K562 (cell line): ENCODE results near the gene ADM. TPM values are rescaled to one million over a fixed set of nuclear protein-coding genes. Genes with fewer than 3 reads are reported as not detected.

ENCODE experiments used
- DPF2 ChIP-seq: fragments of 450-650 bp; IDR thresholded peaks from 2 replicates; pipeline ENCODE4 v1.6.1; 2016
- GABPA ChIP-seq: fragments of 200-800 bp; sonication (Bioruptor generic); conservative IDR thresholded peaks from 2 replicates; pipeline ENCODE4 v1.6.1; 2016; ENCODE audit warnings: low read depth, missing genetic modification characterization, missing compliant biosample characterization
- POU5F1 ChIP-seq: fragments of 150-350 bp; IDR thresholded peaks from 2 replicates; pipeline ENCODE4 v1.6.1; 2014; ENCODE audit warnings: borderline replicate concordance, low read length, low read depth, mild to moderate bottlenecking; ENCODE audit not compliant: partially characterized antibody
- TBP ChIP-seq: optimal IDR thresholded peaks from 2 replicates; pipeline ENCODE3; 2011; ENCODE audit warnings: low read depth, low read length, improper control_type of control experiment
- ZC3H11A ChIP-seq: IDR thresholded peaks from 2 replicates; pipeline ENCODE4 v1.6.1; 2012; ENCODE audit warnings: low read depth, low read length, improper control_type of control experiment
- polyA plus RNA-seq, 8 experiments: library from polyadenylated mRNA; depleted of rRNA in 4 of 8; stranded (reverse) in 5 of 8; unstranded in 3 of 8; fragments of >200 nt; fragmentation: Nextera tagmentation in 2 of 8; fragmentation: Illumina TruSeq in 1 of 8; extraction: Ambion mirVana in 2 of 8; extraction: Trizol in 1 of 8; gene quantifications; 2 replicates each; pipeline versions ENCODE4 v1.2.1 to v1.2.3, GENCODE V29; 2011 to 2014; ENCODE audit warnings: inconsistent platforms in 1 of 8, missing spikeins in 1 of 8
- total RNA-seq, 7 experiments: library from RNA; depleted of rRNA in 6 of 7; stranded (reverse); fragments of >200 nt in 6 of 7; fragmentation: Illumina TruSeq in 2 of 7; extraction: Trizol in 2 of 7; gene quantifications; 2 replicates each; pipeline versions ENCODE4 v1.2.1 to v1.2.3, GENCODE V29; 2011 to 2021; ENCODE audit warnings: low replicate concordance in 1 of 7
- TF ChIP-seq, protein P1 (sequence below), 2 experiments: fragments of 450-650 bp; IDR thresholded peaks; 2 replicates each; pipeline ENCODE4 v1.6.1; 2016; ENCODE audit warnings: mild to moderate bottlenecking in 2 of 2, borderline replicate concordance in 1 of 2, low read depth in 1 of 2, moderate library complexity in 1 of 2
- TF ChIP-seq, protein P2 (sequence below): sonication (generic); formaldehyde crosslinking; IDR thresholded peaks from 2 replicates; pipeline ENCODE4 v1.8.0; 2022; ENCODE audit warnings: mild to moderate bottlenecking, missing genetic modification reagents
- TF ChIP-seq, protein P3 (sequence below): sonication (generic); formaldehyde crosslinking; IDR thresholded peaks from 2 replicates; pipeline ENCODE4 v1.8.0; 2022; ENCODE audit warnings: missing genetic modification reagents, mild to moderate bottlenecking, moderate library complexity, borderline replicate concordance
- TF ChIP-seq, protein P4 (sequence below): conservative IDR thresholded peaks from 2 replicates; pipeline ENCODE4 v1.6.1; 2011; ENCODE audit warnings: low read depth, mild to moderate bottlenecking, low read length; ENCODE audit not compliant: control insufficient read depth

Gene ADM
- total and polyA plus RNA-seq, 9 of the 15 experiments (the other 6 are each of a cell fraction or from before 2014, with no cell fraction given): 0.23 to 0.49 (median 0.32) TPM; not detected in 6

DNA sequence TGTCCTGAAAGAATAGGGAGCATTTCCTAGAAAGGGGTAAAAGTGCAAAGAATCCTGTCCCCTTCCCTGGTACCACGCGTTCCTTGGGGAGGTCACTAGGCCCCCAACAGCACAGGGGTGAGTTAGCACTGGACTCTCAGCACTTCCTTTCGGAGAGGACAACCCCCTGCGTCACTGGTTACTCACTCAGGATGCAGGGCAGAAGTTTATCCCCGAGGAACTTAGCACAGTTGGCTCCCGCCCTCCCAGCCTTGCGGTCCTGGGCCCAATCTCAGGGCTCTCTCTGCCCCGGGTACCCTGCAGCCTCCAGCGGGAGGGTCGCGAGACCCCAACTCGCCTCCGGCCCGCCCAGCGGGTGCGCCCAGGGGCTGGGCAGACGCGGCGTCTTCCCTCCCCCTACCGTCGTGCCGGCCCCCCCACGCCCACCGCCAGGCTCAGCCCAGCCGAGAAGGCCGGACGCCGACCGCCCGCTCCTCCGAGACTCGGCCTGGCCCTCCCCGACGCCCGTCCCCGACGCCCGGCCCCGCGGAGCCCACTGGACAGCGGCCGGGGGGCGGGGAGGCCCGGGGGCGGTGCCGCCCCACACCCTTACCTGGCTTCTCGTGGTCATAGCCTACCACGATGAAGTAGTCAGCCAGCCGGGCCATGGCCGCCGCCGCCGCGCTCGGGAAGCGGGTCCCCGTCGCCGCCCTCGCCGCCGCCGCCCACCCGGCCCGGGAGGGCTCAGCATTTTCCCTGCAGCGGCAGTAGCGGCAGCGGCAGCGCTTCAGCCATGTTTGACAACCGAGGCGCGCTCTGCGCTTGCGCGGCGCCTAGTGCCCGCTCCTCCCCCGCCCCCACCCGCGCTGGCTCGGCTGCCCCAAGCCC, 11.2 kb upstream of the ADM start, which contains the start of gene SBF2 (continued):
- TF ChIP-seq, protein P1, sequence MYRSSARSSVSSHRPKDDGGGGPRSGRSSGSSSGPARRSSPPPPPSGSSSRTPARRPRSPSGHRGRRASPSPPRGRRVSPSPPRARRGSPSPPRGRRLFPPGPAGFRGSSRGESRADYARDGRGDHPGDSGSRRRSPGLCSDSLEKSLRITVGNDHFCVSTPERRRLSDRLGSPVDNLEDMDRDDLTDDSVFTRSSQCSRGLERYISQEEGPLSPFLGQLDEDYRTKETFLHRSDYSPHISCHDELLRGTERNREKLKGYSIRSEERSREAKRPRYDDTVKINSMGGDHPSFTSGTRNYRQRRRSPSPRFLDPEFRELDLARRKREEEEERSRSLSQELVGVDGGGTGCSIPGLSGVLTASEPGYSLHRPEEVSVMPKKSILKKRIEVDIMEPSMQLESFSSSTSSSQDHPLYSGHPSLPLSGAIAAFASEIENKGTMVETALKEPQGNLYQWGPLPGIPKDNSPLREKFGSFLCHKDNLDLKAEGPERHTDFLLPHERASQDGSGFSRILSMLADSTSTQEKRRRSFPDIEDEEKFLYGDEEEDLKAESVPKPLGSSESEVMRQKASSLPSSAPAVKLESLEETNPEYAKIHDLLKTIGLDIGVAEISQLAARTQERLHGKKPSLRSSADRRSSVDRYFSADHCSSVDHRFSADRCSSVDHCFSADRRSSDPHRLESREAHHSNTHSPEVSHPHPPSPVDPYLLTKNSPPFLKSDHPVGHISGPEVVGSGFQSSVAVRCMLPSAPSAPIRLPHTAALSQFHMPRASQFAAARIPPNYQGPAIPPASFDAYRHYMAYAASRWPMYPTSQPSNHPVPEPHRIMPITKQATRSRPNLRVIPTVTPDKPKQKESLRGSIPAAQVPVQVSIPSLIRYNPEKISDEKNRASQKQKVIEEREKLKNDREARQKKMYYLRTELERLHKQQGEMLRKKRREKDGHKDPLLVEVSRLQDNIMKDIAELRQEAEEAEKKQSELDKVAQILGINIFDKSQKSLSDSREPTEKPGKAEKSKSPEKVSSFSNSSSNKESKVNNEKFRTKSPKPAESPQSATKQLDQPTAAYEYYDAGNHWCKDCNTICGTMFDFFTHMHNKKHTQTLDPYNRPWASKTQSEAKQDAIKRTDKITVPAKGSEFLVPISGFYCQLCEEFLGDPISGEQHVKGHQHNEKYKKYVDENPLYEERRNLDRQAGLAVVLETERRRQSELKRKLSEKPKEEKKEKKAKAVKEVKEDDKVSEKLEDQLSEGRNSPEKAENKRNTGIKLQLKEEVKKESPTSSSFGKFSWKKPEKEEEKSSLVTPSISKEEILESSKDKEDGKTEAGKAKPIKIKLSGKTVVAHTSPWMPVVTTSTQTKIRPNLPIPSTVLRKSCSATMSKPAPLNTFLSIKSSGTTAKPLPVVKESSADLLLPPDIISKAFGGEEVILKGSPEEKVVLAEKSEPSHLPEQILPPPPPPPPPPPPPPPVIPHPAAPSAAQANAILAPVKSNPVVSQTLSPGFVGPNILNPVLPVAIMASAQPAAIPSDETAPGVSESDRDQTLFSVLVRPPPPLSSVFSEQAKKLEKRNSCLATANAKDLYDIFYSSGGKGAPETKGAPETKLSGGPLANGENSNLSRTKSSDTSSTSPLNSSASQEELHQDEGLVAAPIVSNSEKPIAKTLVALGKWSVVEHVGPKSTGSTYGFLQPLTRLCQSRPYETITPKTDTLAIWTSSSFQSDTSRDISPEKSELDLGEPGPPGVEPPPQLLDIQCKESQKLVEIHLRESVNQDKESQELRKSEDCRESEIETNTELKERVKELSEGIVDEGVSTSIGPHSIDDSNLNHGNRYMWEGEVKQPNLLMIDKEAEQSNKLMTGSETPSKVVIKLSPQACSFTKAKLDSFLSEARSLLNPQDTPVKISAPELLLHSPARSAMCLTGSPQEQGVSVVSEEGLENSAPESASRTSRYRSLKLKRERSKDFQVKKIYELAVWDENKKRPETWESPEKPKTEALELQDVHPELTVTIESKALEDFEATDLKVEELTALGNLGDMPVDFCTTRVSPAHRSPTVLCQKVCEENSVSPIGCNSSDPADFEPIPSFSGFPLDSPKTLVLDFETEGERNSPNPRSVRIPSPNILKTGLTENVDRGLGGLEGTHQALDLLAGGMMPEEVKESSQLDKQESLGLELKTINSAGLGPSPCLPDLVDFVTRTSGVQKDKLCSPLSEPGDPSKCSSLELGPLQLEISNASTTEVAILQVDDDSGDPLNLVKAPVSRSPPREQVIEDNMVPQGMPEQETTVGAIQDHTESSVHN (IDR thresholded peaks at IDR 0.05; ENCODE audit: borderline replicate concordance in 1 of 2, low read depth in 1 of 2): no peak
- TF ChIP-seq GABPA (tag): peak; percentile 57
- TF ChIP-seq TBP: peak; percentile 47
- TF ChIP-seq, protein P2, sequence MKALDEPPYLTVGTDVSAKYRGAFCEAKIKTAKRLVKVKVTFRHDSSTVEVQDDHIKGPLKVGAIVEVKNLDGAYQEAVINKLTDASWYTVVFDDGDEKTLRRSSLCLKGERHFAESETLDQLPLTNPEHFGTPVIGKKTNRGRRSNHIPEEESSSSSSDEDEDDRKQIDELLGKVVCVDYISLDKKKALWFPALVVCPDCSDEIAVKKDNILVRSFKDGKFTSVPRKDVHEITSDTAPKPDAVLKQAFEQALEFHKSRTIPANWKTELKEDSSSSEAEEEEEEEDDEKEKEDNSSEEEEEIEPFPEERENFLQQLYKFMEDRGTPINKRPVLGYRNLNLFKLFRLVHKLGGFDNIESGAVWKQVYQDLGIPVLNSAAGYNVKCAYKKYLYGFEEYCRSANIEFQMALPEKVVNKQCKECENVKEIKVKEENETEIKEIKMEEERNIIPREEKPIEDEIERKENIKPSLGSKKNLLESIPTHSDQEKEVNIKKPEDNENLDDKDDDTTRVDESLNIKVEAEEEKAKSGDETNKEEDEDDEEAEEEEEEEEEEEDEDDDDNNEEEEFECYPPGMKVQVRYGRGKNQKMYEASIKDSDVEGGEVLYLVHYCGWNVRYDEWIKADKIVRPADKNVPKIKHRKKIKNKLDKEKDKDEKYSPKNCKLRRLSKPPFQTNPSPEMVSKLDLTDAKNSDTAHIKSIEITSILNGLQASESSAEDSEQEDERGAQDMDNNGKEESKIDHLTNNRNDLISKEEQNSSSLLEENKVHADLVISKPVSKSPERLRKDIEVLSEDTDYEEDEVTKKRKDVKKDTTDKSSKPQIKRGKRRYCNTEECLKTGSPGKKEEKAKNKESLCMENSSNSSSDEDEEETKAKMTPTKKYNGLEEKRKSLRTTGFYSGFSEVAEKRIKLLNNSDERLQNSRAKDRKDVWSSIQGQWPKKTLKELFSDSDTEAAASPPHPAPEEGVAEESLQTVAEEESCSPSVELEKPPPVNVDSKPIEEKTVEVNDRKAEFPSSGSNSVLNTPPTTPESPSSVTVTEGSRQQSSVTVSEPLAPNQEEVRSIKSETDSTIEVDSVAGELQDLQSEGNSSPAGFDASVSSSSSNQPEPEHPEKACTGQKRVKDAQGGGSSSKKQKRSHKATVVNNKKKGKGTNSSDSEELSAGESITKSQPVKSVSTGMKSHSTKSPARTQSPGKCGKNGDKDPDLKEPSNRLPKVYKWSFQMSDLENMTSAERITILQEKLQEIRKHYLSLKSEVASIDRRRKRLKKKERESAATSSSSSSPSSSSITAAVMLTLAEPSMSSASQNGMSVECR (CRISPR knock-in tag): peak; percentile 48; the same call in 1 of the 2 replicates
- TF ChIP-seq ZC3H11A: no peak
- TF ChIP-seq, protein P3, sequence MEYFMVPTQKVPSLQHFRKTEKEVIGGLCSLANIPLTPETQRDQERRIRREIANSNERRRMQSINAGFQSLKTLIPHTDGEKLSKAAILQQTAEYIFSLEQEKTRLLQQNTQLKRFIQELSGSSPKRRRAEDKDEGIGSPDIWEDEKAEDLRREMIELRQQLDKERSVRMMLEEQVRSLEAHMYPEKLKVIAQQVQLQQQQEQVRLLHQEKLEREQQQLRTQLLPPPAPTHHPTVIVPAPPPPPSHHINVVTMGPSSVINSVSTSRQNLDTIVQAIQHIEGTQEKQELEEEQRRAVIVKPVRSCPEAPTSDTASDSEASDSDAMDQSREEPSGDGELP: peak; percentile 26; the same call in 1 of the 2 replicates
- TF ChIP-seq DPF2: 0 out of 2 replicates have a peak, but pooled peaks have one; percentile 28
- TF ChIP-seq, protein P4, sequence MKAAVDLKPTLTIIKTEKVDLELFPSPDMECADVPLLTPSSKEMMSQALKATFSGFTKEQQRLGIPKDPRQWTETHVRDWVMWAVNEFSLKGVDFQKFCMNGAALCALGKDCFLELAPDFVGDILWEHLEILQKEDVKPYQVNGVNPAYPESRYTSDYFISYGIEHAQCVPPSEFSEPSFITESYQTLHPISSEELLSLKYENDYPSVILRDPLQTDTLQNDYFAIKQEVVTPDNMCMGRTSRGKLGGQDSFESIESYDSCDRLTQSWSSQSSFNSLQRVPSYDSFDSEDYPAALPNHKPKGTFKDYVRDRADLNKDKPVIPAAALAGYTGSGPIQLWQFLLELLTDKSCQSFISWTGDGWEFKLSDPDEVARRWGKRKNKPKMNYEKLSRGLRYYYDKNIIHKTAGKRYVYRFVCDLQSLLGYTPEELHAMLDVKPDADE: 0 out of 2 replicates have a peak, but pooled peaks have one; percentile 34
- TF ChIP-seq POU5F1: no peak
